PC-3 (cell line): ENCODE data around the gene UTS2B. TPM values are rescaled to one million over a fixed set of nuclear protein-coding genes. Genes with fewer than 3 reads are reported as not detected.

Source experiments
- ATAC-seq: fragments of 200-7000 bp; cut with Tn5 transposase; 2 replicates; pipeline ENCODE4 v1.9.1; 2020; ENCODE audit warnings: mild to moderate bottlenecking, moderate library complexity
- Bru-seq: library from RNA; stranded (reverse); fragments of 400-500 nt; gene quantifications from one replicate; lab custom pipeline; 2021; lab: Mats Ljungman, UMichigan
- BruChase-seq, 2 experiments: library from RNA; stranded (reverse); fragments of 400-500 nt; gene quantifications; one replicate each; lab custom pipeline; 2021; lab: Mats Ljungman, UMichigan
- BruUV-seq: library from RNA; stranded (reverse); fragments of 400-500 nt; replicated peaks from 2 replicates; lab custom pipeline; 2021; lab: Mats Ljungman, UMichigan
- CTCF ChIA-PET: fragments of 300-600 bp; sonication (Branson Sonifier 250); formaldehyde crosslinking; loops from one replicate; lab custom pipeline; 2022; ENCODE audit warnings: antibody characterized with exemption; lab: Charles Lee
- POLR2A ChIA-PET: fragments of 300-600 bp; sonication (Branson Sonifier 250); formaldehyde crosslinking; loops from one replicate; lab custom pipeline; 2022; ENCODE audit warnings: antibody characterized with exemption; ENCODE audit not compliant: unreplicated experiment; lab: Charles Lee
- DNase-seq: peaks from one replicate; pipeline ENCODE4 v3.0.0-alpha.2; 2015
- H2AFZ ChIP-seq: fragments of 300-600 bp; sonication (generic); 2 replicates; pipeline ENCODE4 v1.6.0; 2016; ENCODE audit warnings: antibody characterized with exemption, low read length
- H3F3A ChIP-seq: fragments of 300-600 bp; sonication (generic); one replicate; pipeline ENCODE4 v1.6.0; 2017; ENCODE audit warnings: antibody characterized with exemption, low read length, control low read depth, mild to moderate bottlenecking; ENCODE audit not compliant: unreplicated experiment
- H3K27ac ChIP-seq: fragments of 300-600 bp; sonication (generic); 2 replicates; pipeline ENCODE4 v1.5.1; 2016; ENCODE audit warnings: mild to moderate bottlenecking, low read length
- H3K27me3 ChIP-seq: fragments of 300-600 bp; sonication (generic); 2 replicates; pipeline ENCODE4 v1.6.1; 2016; ENCODE audit warnings: low read length, mixed read lengths
- H3K36me3 ChIP-seq: fragments of 300-600 bp; sonication (generic); 2 replicates; pipeline ENCODE4 v1.6.1; 2016; ENCODE audit warnings: low read depth, mixed run types, low read length, mixed read lengths
- H3K4me1 ChIP-seq: fragments of 300-600 bp; sonication (generic); 2 replicates; pipeline ENCODE4 v1.5.1; 2016; ENCODE audit warnings: low read length; ENCODE audit not compliant: insufficient read depth
- H3K4me2 ChIP-seq: fragments of 300-600 bp; sonication (generic); 2 replicates; pipeline ENCODE4 v1.6.0; 2016; ENCODE audit warnings: low read length
- H3K4me3 ChIP-seq: fragments of 300-600 bp; sonication (generic); 2 replicates; pipeline ENCODE4 v1.5.1; 2016; ENCODE audit warnings: mild to moderate bottlenecking, low read length, mixed read lengths
- H3K79me2 ChIP-seq: fragments of 300-600 bp; sonication (generic); 2 replicates; pipeline ENCODE4 v1.6.1; 2017; ENCODE audit warnings: low read length, mixed read lengths
- H3K9ac ChIP-seq: fragments of 300-600 bp; sonication (generic); 2 replicates; pipeline ENCODE4 v1.6.0; 2016; ENCODE audit warnings: mild to moderate bottlenecking, low read length
- H3K9me2 ChIP-seq: fragments of 300-600 bp; sonication (generic); replicated peaks from 2 replicates; pipeline ENCODE4 v1.6.1; 2016; ENCODE audit warnings: mixed run types, low read length, mixed read lengths
- H3K9me3 ChIP-seq: fragments of 300-600 bp; sonication (generic); 2 replicates; pipeline ENCODE4 v1.6.1; 2016; ENCODE audit warnings: low read length, mixed read lengths
- H4K20me1 ChIP-seq: fragments of 300-600 bp; sonication (generic); 2 replicates; pipeline ENCODE4 v1.6.1; 2016; ENCODE audit warnings: low read length, mixed read lengths
- EZH2 ChIP-seq: fragments of 300-600 bp; sonication (generic); IDR thresholded peaks from one replicate; pipeline ENCODE4 v1.6.1; 2017; ENCODE audit warnings: antibody characterized with exemption, mild to moderate bottlenecking, low read length; ENCODE audit not compliant: unreplicated experiment
- EZH2phosphoT487 ChIP-seq: fragments of 300-600 bp; sonication (generic); IDR thresholded peaks from 2 replicates; pipeline ENCODE4 v1.6.1; 2018; ENCODE audit warnings: mild to moderate bottlenecking, antibody characterized with exemption, low read length, borderline replicate concordance
- intact Hi-C: fragments of 100-400 bp; cut with micrococcal nuclease; formaldehyde crosslinking; loops from 2 replicates; pipeline ENCODE4 v1.9.0; 2023
- long read RNA-seq: library from polyadenylated mRNA; unstranded; transcript quantifications from one replicate; pipeline ENCODE4 v2.0.0, GENCODE V29; 2021; ENCODE audit not compliant: unreplicated experiment
- total RNA-seq: library from RNA; depleted of rRNA; stranded (reverse); fragments of >200 nt; gene quantifications from 2 replicates; pipeline ENCODE4 v1.2.3, GENCODE V29; 2014; rRNA removed
- TF ChIP-seq, protein P1 (sequence below): fragments of 300-600 bp; sonication (generic); conservative IDR thresholded peaks from 2 replicates; pipeline ENCODE4 v1.5.1; 2017; ENCODE audit warnings: antibody characterized with exemption, low read depth, mild to moderate bottlenecking, low read length

Gene UTS2B, protein sequence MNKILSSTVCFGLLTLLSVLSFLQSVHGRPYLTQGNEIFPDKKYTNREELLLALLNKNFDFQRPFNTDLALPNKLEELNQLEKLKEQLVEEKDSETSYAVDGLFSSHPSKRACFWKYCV
- total RNA-seq (1.2 TPM in 1 of 2 replicates, not detected in the other), Bru-seq, nascent RNA (percentile 28 among the genes with signal in this experiment), BruChase-seq, experiment 1, labeled RNA remaining after a 6-hour chase (percentile 22 among the genes with signal in this experiment), BruChase-seq, experiment 2, labeled RNA remaining after a 2-hour chase (percentile 29 among the genes with signal in this experiment)
- long read RNA-seq, partial matches to known transcripts: 0 of 1 reads
- long read RNA-seq, other reads (novel, unspliced or antisense): 1 of 1 reads

DNA sequence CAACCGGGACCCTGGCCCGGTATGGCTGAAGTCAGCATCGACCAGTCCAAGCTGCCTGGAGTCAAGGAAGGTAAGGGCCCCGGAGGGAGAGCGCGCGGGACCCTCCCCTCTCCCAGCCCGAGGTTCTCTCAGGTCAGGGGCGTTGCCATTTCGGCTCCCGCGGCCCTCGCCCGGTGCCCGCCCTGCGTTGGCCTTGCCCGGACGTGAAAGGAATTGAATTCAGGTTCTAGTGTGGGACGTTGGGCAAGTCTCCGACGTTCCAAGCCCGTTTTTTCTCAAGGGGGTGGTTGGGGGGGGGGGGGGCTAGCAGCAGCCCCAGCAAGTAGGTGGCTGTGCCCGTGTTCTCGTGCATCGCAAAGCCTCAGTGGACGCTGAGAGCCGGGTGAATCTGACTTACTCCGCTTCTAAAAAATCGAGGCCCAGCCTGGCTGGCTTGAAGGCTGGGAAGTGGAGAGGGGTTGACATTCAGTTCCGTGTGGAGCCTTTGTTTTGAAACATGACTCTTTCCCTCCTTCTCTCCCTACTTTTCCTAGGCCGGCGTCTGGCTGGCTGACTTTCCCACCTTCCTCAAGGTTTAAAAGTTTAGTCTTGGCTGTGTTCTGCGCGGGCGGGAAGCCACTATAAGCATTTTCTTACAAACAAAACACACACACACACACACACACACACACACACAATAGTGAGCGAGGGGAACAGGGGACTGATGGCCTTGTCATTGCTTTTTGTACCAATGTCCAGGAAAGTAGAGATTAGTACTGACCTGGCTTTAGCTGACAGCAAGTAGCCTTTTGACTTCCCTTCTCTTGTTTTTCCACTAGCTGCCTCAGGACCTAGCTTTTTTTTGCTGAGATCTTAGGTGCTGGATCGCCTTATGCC lies at the start of gene UTS2B:
Gene UTS2B (minus strand): TSS at position 873 of the 876 bp plus-strand sequence. CDS start 48,337 bp downstream, outside the sequence.
- peaks cover 62% of the 10 kb centered on the region for H3K79me2 ChIP-seq
- no TSS peak for BruUV-seq

DNA sequence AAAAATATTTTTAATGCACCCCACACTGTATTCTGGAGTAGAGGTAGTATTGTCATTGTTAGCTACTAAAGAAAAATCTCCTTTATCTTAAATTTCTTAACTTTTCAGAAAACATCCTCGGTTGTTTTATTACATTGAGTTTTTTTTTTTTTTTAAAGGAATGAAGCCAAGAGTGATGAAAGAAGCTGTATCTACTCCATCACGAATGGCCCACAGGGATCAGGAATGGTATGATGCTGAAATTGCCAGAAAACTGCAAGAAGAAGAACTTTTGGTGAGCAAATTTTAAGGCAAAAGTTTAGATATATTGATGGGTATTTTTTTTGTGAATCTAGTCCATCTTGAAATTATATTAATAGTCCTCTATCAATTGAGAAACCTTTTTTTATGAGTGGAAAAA lies 49.7 kb upstream of the UTS2B start:
- Histone ChIP-seq H3K4me3 (no peak overlapping the region), H3K4me2 (no peak overlapping the region), H3K9me2 (no peaks in the 10 kb centered on the region), H3K9ac (no peak overlapping the region), H3K27me3 (no peaks in the 10 kb centered on the region), H3K9me3 (no peaks in the 10 kb centered on the region), H3K79me2 (no peaks in the 10 kb centered on the region), H3K27ac (no peak overlapping the region), H3F3A (peaks cover 7% of the 10 kb centered on the region), H4K20me1 (no peaks in the 10 kb centered on the region), H3K36me3 (peaks cover 23% of the 10 kb centered on the region; the same call in 1 of the 2 replicates), H3K4me1 (peaks cover 30% of the 10 kb centered on the region), H2AFZ (no peak overlapping the region)
- TF ChIP-seq EZH2 (no peak), EZH2phosphoT487 (no peak)
- TF ChIP-seq, protein P1, sequence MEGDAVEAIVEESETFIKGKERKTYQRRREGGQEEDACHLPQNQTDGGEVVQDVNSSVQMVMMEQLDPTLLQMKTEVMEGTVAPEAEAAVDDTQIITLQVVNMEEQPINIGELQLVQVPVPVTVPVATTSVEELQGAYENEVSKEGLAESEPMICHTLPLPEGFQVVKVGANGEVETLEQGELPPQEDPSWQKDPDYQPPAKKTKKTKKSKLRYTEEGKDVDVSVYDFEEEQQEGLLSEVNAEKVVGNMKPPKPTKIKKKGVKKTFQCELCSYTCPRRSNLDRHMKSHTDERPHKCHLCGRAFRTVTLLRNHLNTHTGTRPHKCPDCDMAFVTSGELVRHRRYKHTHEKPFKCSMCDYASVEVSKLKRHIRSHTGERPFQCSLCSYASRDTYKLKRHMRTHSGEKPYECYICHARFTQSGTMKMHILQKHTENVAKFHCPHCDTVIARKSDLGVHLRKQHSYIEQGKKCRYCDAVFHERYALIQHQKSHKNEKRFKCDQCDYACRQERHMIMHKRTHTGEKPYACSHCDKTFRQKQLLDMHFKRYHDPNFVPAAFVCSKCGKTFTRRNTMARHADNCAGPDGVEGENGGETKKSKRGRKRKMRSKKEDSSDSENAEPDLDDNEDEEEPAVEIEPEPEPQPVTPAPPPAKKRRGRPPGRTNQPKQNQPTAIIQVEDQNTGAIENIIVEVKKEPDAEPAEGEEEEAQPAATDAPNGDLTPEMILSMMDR: no peak
- DNase-seq: no peak
- no TSS peak for BruUV-seq
- no peak for ATAC-seq
- ChIA-PET CTCF (no interaction called here), POLR2A (no interaction called here)
- intact Hi-C loops: no loop called here

More for the DNA sequence above, at the start of gene UTS2B:
- Histone ChIP-seq H3K27me3 (no peaks in the 10 kb centered on the region), H3F3A (peaks cover 7% of the 10 kb centered on the region), H3K9ac (peak within 1 kb of the TSS; percentile 88), H3K36me3 (no peaks in the 10 kb centered on the region), H4K20me1 (no peaks in the 10 kb centered on the region), H2AFZ (peak within 1 kb of the TSS; percentile 86), H3K9me3 (no peaks in the 10 kb centered on the region), H3K4me2 (peak within 1 kb of the TSS; percentile 92), H3K4me1 (peaks cover 47% of the 10 kb centered on the region), H3K27ac (peak within 1 kb of the TSS; percentile 72), H3K9me2 (no peaks in the 10 kb centered on the region), H3K4me3 (peak within 1 kb of the TSS; percentile 84)
- ATAC-seq (peak; percentile 54), DNase-seq (peak; percentile 65)
- CTCF ChIA-PET: no interaction called here
- POLR2A ChIA-PET: interaction anchor here (0.7 to 1.0 kb wide), 2 partner anchors 89 to 628 kb away, joined by 3 to 5 read pairs; no protein-coding TSS in a partner anchor
- intact Hi-C loops: loop anchor here (1.0 to 2.0 kb wide), 6 partner anchors 20 to 263 kb away; no protein-coding TSS in a partner anchor
- no peak for TF ChIP-seq EZH2
- TF ChIP-seq, protein P1: no peak
- TF ChIP-seq EZH2phosphoT487: no peak
